Measurements from ENCODE around the gene MORN1.

The MORN1 gene

DNA sequence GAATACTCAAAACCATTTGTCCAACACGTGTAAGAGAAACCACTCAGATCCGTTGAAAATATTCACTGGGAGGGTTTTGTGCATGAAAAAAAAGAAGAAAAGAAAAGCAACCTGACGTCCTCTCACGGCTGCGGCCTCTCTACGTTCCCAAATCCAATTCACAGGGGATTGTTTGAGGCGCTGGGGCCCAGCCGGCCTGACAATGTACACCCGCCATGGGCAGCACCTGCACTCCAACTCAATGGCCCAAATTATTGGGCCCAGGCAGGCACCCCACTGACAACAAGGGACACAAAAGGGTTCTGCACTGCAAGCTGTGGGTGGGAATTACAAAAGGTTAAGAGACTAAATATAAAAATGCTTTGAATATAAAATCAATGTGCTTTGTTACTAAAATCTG lies 41.5 kb downstream of the MORN1 start:
- DNase-seq, result no peak

DNA sequence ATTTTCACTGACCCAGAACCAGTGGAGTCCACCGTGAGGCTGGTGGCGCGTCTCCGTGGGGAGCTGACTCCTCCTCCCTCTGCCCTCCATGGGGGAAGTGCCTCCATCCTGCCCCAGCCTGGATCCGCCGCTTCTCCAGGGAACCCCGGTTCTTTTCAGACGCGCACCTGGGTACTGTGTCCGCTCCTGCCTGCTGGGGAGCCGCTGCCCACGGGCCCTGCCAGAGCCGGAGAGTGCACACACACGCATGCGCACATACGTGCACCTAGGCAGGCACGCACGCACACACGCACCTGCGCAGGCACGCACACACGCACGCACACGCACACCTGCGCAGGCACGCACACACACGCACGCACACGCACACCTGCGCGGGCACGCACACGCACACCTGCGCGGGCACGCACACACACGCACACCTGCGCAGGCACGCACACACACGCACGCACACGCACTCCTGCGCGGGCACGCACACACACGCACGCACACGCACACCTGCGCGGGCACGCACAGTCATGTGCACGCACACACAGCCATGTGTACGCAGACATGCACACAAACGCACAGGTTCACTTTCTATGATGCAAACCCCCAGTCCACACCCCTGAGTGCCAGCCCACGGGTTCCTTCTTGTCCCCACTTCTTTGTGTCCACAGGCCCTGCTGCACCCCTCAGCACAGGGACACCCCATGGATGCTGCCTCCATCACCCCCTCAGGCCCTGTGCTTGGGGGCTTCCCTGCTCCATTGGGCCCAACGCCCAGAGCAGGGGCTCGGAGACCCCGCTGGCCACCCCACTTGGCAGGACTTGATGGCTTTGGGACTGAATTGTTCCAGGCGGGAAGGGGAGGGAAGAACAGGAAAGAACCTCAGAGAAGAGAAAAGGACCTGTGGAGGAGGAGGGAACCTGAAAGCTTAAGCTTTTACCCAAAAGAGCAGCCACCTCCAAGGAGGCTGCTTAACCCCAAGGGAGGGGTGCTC lies 42.7 kb downstream of the MORN1 start:
- no peak for DNase-seq

GRCh38 chr1:2347896-2348295 lies 43.5 kb downstream of the MORN1 start:
- DNase-seq, result no peak

DNA sequence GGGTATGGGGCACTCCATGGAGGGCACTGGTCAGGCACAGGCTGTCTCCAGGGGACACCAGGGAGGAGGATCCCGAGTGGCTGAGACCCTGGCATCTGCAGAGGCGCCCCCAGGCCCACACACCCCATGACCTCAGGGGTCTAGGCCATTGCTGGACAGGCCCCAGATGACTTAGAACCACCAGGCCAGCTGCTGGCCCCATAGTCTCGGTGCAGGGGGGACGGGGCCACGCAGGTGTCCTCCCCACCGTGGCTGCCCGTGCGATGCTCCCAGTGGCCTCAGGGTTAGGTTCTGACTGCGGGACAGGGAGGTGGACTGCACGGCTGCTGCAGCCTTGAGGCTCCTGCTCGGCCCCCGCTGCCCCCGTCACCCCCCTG lies 44.0 kb downstream of the MORN1 start:
- no peak for DNase-seq

DNA sequence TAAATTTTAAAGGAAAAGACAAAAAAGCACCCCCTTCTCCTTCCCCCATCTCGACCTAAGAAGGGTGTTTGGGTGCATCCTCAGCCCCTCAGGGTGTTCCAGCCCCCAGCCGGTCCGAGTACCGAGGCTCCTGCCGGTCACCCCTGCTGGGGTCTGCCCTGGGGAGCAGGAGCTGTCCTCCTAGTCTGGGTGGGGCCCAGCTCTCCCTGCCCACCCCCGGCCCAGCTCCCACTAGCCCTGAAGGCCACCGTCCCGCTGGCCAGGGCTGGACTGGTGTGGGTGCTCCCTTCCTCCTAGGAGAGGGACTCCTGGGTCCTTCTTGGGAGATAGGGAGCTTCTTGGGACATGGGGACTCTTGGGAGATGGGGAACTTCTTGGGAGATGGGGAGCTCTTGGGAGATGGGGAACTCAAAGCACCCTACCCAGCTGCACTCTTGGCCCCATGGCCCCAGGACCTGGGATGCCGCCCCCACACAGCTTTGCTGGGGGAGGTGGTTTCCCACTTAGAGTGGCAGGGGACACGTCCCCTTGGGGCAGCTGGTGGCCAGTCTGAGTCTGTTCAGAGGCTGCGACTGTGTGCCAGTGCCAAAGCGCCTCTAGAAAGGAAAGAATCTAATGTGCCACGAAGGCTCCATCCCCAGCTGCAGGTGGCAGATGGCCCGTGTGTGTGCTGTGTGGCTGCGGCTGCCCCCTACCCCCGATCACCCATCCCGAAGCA lies 44.5 kb downstream of the MORN1 start:
- no peak for DNase-seq

DNA sequence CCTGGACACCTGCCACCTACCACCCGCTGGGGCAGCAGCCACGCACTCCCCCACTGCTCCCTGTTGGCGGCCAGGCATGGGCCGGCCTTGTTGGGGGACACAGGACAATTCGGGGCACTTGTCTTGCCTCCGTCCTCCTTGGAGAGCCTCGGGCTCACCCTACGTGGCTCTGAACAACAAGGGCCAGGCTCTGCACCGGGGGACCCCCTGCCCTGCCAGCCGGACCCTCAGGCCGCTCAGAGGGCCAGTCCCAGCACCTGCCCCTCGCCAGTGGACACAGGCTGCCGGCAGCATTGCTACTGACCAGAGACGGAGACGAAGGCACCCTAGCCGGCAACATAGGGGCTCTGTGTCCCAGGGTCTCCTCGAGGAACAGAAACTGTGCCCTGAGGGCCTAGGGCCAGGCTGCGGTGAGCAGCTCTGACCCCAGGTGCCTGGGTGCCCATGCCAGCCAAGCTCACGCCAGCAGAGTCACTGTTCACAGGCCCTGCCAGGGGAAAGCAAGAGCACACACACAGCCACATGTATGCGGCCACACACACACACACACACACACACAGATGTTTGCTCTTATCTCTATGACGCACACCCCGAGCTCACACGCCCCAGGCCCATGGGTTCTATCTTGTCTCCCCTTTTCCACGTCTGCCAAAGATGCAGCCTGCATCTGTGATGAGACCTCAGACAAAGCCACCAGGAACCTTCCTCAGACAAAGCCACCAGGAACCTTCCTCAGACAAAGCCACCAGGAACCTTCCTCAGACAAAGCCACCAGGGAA lies 45.9 kb downstream of the MORN1 start:
- DNase-seq, result no peak

GRCh38 chr1:2344744-2345296 lies 46.5 kb downstream of the MORN1 start:
- no peak for DNase-seq

GRCh38 chr1:2344121-2344681 lies 47.2 kb downstream of the MORN1 start:
- no peak for DNase-seq

GRCh38 chr1:2343023-2343935 lies 48.1 kb downstream of the MORN1 start:
- no peak for DNase-seq

DNA sequence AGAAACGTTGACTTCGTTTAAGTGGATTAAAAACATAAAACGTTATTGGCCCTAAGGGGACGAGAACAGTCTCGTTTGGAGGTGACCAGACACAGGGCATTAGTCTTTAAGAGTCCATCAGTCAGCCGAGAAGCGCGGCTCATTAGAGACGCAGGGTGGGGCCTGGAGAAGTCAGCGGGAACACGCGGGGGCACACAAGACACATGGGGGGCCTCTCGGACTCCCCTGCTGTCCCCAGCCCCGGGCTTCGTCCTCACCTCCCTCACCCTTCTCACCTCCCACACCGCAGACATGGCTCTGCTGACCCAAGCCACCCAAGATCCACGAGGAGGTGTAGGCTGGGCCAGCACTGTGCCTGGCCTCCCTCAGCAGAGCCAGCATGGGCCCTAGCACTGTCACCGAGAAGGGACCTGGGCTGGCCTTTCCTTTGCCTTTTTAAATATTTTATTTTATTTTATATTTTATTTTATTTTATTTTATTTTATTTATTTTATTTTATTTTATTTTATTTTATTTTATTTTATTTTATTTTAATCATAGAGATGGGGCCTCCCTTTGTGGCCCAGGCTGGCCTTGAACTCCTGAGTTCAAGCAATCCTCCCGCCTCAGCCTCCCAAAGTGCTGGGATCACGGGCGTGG lies 48.9 kb downstream of the MORN1 start:
- DNase-seq, result no peak

DNA sequence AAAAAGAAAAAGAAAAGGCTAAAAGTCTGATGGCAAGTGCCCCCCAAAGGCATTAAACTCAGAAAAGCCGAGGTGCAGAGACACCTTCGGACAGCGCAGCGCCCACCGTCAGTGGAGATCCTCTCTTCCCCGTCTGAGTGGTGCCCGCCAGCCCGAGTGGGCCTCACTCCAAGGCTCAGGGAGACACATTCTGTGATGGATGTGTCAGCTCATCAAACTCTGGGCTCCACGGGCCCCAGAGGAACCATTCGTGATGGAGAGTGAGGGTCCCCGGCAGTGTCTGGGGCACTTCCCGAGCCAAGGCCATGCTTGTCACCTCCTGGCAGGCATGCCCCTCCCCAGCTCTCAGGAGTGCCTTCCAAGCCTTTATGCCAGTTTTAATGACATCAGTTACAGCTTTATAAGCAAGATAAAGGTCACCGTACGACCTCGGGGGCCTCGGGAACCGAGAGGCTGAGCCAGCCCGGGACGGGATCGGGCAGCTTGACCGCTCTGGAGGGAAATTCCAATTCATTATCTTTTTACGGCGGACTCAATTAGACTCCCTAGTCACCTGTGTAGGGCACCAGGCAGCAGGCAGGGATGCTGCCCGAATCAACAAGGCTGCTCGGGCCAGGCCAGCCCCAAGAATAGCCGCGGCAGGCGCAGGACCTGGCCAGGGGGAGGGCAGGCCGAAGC lies 49.5 kb downstream of the MORN1 start:
- DNase-seq, result no peak

DNA sequence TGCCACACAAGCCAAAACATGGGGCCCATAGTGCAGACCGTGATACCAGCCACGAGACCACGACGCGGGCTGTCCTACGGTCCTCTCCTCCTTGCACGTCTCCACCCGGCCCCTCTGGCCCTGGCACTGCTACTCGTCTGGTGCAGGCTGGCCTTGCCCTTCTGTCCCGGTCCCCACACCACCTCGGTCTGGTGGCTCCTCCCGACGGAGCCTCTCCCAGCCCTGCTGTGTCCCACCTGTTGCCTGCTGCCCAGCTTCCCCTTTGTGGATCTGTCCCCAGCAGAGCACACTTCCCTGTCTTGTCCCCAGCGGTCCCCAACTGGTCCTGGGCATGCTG lies 50.5 kb downstream of the MORN1 start:
- no peak for DNase-seq

- DNase-seq, result no peak
These were observed 51.1 kb downstream of the MORN1 start for GRCh38 chr1:2340086-2340917.

DNA sequence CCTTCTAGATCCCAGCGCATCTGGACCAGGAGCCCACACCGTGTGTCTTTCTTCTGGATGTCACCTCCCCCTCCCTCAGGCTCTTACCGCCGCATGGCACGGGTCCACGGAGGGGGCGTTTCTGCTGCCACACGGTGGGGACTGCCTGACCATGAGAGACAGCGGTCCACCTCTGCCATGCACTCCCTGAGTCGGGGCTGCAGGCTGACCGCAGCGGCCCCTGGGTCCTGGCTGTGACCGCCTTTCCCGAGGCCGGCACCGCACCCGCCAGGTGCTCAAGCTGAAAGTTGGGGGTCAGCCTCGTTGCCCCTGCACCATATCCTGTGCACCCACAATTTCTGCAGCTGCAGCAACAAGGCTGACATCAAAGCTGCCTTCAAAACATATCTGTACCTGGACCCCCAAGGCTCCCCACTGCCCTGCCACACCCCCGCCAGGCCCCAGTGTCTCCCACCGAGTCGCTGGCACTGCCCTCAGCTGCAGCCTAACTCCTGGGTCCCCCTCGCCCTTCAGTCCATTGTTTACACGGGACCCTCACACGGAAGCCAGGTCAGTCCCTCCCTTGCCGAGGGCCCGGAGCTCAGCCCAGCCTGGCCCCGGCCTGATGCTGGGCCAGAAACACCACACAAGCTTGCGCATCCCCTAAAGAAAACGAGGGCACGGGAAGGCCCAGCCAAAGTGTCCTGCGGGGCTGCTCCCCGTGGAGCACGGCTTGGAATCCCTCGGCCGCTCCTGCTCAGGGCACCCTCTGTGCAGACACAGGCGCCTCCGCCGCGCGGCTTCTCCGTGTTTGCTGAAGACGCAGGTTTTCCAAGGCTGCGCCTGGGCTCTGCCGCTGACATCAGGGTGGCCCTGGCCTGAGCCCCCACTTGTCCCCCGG lies 51.9 kb downstream of the MORN1 start:
- DNase-seq, result no peak

- DNase-seq, result no peak
These were observed 53.9 kb downstream of the MORN1 start for GRCh38 chr1:2337501-2337900.

GRCh38 chr1:2337081-2337480 lies 54.3 kb downstream of the MORN1 start:
- DNase-seq, result no peak

DNA sequence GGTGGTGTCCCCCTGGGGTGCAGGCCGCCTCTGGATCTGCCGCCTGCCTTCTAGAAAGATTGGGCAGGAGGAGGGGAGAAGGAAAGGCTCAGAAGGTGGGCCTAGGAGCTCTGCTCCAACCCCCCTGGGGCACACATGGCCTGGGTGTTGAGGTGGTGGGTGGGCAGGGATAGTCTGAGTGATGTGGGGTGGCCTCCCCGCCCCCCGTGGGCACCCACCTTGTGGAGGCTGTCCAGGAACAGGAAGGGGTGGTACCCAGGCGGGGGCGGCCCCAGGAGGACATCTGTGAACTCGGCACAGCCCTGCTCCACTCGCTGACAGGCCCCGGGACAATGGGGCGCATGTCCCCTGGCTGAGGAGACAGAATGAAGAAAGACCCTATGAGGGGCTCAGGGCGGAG lies 54.9 kb downstream of the MORN1 start:
- DNase-seq, result no peak

GRCh38 chr1:2335721-2336455 lies 55.5 kb downstream of the MORN1 start:
- no peak for DNase-seq

Data from activated effector memory CD4-positive, alpha-beta T cell treated with anti-CD3 and anti-CD28 coated beads, Interleukin-2, amount 50 U/mL, for 16 hours (primary cell).